ENCODE results near the gene BIN1.

Gene BIN1

DNA sequence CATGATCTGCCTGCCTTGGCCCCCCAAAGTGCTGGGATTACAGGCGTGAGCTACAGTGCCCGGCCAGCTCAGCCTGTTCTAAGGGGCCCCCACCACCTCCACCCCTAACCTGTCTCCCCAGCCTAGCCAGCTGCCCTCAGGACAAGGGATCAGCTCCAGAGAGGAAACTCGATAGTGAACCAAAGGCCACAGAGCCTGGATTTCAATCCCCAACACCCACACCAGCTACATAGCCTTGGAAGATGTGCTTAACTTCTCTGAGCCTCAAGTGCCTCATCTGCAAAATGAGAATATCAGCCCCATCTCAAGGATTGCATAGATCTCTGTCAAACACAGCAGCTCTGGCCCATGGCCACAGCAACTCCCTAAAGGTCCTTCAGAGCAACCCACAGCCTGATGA lies 32.0 kb downstream of the BIN1 start:
- no peak for DNase-seq

DNA sequence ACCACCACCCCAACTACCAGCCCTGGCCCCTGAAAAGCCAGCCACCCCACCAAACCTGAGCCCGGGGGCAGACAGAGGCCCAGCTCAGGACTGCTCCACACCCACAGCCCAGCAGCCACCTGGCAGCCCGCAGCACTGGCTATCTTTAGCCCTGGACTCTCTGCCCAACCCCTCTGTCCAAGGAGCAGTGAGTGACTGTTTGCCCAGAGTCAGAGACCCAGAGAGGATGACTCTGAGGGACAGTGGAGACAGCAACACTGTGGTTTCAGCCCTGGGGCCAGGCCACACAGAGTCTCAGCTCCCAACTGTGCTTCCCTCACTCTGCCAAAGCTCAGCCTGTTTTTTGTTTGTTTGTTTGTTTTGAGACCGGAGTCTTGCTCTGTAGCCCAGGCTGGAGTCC lies 32.6 kb downstream of the BIN1 start:
- no peak for DNase-seq

DNA sequence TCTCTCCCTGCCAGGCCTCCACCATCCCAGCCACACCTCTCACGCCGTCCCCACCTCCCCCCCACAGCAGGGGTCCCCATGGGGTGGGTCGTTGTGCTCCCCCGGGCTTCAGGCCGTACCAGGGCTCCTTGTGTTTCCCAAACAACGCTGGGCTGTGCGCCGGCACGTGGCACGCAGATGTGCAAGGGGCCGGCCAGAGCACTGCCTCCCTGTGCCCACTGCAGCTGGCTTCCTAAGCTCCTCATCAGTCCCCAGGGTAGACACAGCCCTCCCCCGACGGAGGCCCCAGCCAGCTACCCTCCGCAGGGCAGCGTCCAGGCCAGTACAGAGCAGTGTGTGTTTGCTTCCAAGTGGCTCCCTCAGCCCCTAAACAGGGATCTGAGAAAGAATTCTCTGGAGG lies 34.0 kb downstream of the BIN1 start:
- DNase-seq: no peak

- no peak for DNase-seq
Observed at GRCh38 chr2:127072396-127072795, 34.6 kb downstream of the BIN1 start.

- no peak for DNase-seq
Observed at GRCh38 chr2:127071901-127072328, 35.0 kb downstream of the BIN1 start.

DNA sequence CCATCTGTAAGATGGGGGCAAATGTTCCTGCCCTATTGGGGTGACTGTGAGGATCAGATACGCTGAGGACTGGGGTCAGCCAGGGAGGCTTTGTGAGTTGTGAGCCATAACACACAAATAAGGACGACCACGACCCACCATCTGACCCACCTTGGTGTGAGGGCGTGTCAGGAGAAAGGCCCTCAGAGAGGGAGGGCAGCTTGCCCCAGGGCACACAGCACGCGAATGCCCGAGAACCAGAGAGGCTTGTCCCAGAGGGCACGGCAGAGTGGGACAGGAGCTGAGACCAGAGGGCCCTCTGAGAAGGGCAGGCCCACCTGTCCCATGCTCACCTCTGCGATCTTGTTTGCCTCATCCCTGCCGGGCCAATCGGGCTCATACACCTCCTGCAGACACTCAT lies 36.7 kb downstream of the BIN1 start:
- DNase-seq: no peak

- DNase-seq: no peak
Observed at GRCh38 chr2:127069536-127069935, 37.4 kb downstream of the BIN1 start.

GRCh38 chr2:127069003-127069402 lies 38.0 kb downstream of the BIN1 start:
- no peak for DNase-seq

- DNase-seq: no peak
Observed at GRCh38 chr2:127068351-127068741, 38.6 kb downstream of the BIN1 start.

DNA sequence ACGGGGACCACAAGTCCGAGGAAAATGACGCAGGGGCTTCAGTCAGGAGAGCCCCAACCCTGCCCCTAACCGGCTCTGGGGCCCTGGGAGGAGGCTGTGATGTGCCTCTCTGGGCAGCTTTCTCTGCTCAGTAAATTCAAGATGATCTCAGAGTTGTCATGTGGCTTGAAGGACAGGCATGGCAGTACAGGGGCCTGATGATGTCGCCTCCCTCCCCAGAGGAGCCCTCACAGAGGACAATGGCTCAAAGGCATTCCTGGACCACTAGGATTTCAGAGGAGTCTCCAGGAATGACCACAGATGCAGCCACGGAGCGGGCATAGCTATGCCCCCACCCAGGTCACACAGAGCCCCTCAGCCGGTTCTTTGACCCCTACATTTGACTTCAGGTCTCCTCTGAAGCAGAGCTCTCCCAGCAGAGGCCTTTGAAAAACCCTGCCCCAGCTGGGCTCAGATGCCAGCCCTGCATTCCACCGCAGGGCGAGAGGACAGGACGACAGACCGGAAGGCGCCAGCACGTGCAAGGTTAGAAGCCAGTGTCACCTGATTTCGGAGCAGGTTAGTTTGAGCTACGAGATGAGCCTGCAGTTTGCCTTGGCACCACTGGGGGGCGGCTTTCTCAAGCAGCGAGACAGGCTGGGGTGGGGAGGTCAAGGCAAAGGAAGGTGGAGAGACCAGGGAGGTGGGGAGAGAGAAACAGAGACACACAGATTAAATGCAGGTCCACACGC lies 39.2 kb downstream of the BIN1 start:
- DNase-seq: peak; percentile 56

DNA sequence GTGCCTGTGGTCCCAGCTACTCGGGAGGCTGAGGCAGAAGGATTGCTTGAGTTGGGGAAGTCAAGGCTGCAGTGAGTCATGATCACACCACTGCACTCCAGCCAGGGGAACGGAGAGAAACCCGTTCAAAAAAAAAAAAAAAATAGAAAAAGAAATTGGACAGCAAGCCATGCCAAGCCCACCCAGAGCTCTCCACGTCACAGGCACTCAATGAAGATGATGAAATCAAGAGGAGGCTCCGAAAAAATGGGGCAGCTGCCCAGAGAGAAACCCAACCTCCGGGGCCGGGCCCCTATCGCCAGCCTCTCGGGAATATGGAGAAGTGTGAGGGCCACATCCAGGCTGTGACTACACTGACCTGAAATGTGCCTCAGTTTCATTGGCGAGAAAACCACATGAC lies 40.0 kb downstream of the BIN1 start:
- DNase-seq: no peak

- DNase-seq: no peak
Observed at GRCh38 chr2:127065940-127066318, 41.0 kb downstream of the BIN1 start.

- DNase-seq: no peak
Observed at GRCh38 chr2:127065299-127065939, 41.5 kb downstream of the BIN1 start.

GRCh38 chr2:127064642-127065250 lies 42.2 kb downstream of the BIN1 start:
- DNase-seq: peak; percentile 17

GRCh38 chr2:127063701-127064590 lies 43.0 kb downstream of the BIN1 start:
- no peak for DNase-seq

DNA sequence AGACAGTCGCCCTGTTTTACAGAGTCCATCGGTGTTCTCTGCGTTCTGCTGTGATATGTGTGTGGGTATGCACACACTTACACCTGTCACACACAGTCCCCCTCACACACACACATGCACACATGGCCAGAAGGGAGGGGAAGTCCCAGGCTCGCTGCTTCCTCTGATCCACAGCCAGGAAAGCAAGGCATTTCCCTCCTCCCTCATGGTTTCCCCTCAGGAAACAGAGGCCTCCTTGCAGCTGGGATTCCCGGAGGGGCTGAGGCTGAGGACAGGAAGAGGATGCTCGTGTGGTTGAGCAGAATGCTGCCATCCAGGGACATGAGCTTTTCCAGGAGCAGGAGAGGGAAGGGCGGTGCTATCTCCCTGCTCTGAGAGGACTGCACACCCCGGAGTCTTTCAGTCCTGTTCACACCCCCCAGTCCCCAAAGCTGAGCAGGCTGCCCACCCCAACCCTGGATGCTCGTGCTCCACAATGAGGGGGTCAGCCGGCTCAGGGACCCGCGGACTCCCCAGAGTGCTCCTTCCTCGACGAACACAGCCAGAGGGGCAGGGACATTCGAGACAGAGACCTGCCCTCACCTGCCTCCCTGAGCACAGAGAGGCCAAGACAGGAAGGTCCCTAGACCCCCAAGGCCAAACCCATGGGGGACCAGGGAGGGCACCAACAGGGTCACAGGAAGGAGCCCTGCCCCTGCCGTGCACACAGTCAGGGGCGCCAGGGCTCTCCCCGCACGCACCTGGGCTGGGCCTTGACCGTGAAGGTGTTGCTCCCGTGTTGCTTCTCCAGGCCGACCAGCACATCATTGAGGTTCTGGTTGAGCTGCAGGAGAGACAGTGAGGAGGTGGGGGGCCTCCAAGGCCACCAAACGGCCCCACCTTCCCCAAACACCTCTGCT lies 45.3 kb downstream of the BIN1 start:
- DNase-seq: no peak

DNA sequence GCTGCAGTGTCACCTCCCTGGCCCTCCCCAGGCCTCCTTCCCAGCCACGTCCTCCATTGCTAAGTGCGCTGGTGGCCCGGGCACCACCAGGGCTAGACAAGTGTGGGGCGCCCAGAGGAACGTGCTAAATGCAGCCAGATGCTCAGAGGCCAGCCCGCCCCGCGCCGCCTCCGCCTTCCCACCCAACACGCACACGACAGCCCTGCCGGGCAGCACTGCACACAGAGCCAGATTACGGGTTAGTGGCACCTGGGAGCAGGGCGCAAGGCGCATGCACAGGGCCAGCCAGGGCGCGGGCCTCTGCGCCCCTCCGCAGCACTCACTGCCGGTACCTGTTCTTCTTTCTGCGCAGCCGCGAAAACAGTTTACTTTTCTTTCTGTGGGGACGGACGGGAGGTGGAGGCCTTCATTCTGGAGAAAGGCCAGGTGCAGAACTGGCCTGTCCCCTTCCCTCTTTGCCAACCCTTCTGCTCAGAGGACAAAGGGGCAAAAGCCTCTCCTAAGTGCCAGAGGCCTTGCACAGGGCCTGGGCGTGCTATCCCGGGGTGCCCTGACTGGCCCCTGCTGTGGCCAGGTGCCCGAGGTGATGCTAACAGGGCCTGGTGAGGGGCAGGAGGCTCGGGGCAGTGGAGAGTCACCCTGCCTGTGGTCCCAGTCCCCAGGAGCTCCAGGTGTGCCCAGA lies 46.5 kb downstream of the BIN1 start:
- DNase-seq: no peak

DNA sequence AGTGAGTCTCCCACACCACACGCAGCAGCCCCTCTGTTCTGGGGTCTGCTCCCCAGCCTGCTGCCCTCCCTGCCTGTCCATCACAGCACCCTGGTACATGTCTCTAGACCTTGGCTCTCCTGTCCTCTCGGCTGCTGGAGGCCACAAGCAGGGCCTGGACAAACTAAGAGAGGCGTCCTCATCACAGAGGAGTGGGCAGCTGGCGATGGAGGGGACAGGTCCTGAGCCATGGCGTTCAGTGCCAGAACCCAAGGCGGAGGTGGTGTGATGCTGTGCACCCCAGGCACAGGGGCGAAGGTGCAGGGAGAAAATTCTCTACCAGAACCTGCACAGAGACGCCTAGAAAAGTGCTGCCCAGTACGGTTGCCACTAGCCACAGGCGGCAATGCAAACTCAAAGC lies 47.4 kb downstream of the BIN1 start:
- DNase-seq: no peak

- no peak for DNase-seq
Observed at GRCh38 chr2:127058954-127059252, 48.1 kb downstream of the BIN1 start.

GRCh38 chr2:127058246-127058953 lies 48.6 kb downstream of the BIN1 start:
- no peak for DNase-seq
